SKM-1 (cell line): ENCODE data around the gene RASL11B.
A peak's percentile ranks its signal among the peaks of the same experiment; 100 is the strongest.

Experiments
- DNase-seq: peaks from one replicate; lab custom pipeline; 2025; ENCODE audit not compliant: unreplicated experiment; lab: John Stamatoyannopoulos, UW

RASL11B gene

GRCh38 chr4:52873861-52874343 is 11.8 kb downstream of the RASL11B start:
- DNase-seq = no peak

- DNase-seq = no peak
Measured at GRCh38 chr4:52874948-52875347, 12.8 kb downstream of the RASL11B start.

- DNase-seq = no peak
Measured at GRCh38 chr4:52876069-52876468, 14.0 kb downstream of the RASL11B start.

- DNase-seq = no peak
Measured at GRCh38 chr4:52877036-52877435, 14.9 kb downstream of the RASL11B start.

- DNase-seq = no peak
Measured at GRCh38 chr4:52877694-52878093, 15.6 kb downstream of the RASL11B start.

GRCh38 chr4:52879471-52879870 is 17.4 kb downstream of the RASL11B start:
- DNase-seq = no peak

- no peak for DNase-seq
Measured at GRCh38 chr4:52880994-52881393, 18.9 kb downstream of the RASL11B start.

- DNase-seq = no peak
Measured at GRCh38 chr4:52883183-52883621, 21.1 kb downstream of the RASL11B start.

GRCh38 chr4:52883707-52884669 is 21.9 kb downstream of the RASL11B start:
- no peak for DNase-seq

GRCh38 chr4:52884994-52885393 is 22.9 kb downstream of the RASL11B start:
- no peak for DNase-seq

- DNase-seq = no peak
Measured at GRCh38 chr4:52889354-52889753, 27.2 kb downstream of the RASL11B start.

- no peak for DNase-seq
Measured at GRCh38 chr4:52889778-52890520, 27.8 kb downstream of the RASL11B start.

- no peak for DNase-seq
Measured at GRCh38 chr4:52890521-52890791, 28.3 kb downstream of the RASL11B start.

- no peak for DNase-seq
Measured at GRCh38 chr4:52891743-52892142, 29.6 kb downstream of the RASL11B start.

GRCh38 chr4:52892880-52893279 is 30.8 kb downstream of the RASL11B start:
- no peak for DNase-seq

- DNase-seq = no peak
Measured at GRCh38 chr4:52894443-52894842, 32.3 kb downstream of the RASL11B start.

- no peak for DNase-seq
Measured at GRCh38 chr4:52903273-52903672, 41.2 kb downstream of the RASL11B start.

GRCh38 chr4:52904421-52904820 is 42.3 kb downstream of the RASL11B start:
- no peak for DNase-seq

- no peak for DNase-seq
Measured at GRCh38 chr4:52907510-52907909, 45.4 kb downstream of the RASL11B start.

GRCh38 chr4:52910115-52910514 is 48.0 kb downstream of the RASL11B start:
- no peak for DNase-seq

- DNase-seq = peak; percentile 45
Measured at GRCh38 chr4:52911684-52912294, 49.7 kb downstream of the RASL11B start.

- DNase-seq = no peak
Measured at GRCh38 chr4:52912608-52913007, 50.5 kb downstream of the RASL11B start.
